NCI-H510A treated with DMSO at 0.1 percent for 48 hours (cell line): ENCODE results near the gene UBQLN1.
"Not testable (repeated sequence)": the region's sequence is repeated elsewhere in the genome, so short reads cannot be mapped to it uniquely, and the experiment has no call there.

Source experiments
- DNase-seq: peaks from one replicate; lab custom pipeline; 2025; lab: John Stamatoyannopoulos, UW

Gene UBQLN1

GRCh38 chr9:83707768-83708514 is at the start of gene UBQLN1:
Gene UBQLN1 (minus strand): TSS chr9:83707958. CDS start chr9:83707679, 279 bp downstream.
- peak; percentile 93 for DNase-seq

GRCh38 chr9:83754383-83754977 is 46.7 kb upstream of the UBQLN1 start:
- DNase-seq = no peak

DNA sequence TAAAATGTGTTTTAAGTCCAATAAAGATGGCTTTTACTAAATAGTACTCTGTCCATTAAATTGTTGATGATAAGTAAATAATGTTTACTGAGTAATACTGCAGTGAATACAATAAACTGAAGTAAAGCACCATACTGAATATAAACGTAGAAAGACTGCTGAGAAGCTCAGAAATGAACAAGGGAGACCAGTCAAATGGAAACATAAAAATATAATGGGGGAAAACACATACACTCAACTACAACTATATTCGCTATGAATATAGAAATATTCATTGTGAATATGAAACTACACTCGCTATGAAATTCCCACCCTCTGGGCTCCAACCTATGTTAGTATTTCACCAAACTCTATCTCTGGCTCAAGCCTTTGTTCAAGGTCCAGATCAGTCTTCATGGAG is 41.9 kb upstream of the UBQLN1 start:
- no peak for DNase-seq

GRCh38 chr9:83744206-83744605 is 36.4 kb upstream of the UBQLN1 start:
- no peak for DNase-seq

DNA sequence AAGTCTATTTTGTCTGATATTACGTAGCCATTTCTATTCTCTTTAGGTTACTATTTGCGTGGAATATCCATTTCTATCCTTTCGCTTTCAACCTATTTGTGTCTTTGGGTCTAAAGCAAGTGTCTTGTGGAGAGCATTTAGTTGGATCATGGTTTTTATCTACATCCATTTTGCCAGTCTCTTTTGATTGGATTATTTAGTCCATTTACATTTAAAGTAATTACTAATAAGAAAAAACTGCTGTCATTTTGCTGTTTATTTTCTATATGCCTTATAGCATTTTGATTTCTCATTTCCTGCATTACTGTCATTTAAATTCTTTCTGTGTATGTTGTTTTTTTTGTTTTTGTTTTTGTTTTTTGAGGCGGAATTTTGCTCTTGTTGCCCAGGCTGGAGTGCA is 26.0 kb upstream of the UBQLN1 start:
- DNase-seq = no peak

- not testable (repeated sequence) for DNase-seq
Observed at GRCh38 chr9:83728591-83729368, 21.0 kb upstream of the UBQLN1 start.

GRCh38 chr9:83724436-83724835 is 16.7 kb upstream of the UBQLN1 start:
- DNase-seq = no peak

- DNase-seq = no peak
Observed at GRCh38 chr9:83722726-83723495, 15.2 kb upstream of the UBQLN1 start.

DNA sequence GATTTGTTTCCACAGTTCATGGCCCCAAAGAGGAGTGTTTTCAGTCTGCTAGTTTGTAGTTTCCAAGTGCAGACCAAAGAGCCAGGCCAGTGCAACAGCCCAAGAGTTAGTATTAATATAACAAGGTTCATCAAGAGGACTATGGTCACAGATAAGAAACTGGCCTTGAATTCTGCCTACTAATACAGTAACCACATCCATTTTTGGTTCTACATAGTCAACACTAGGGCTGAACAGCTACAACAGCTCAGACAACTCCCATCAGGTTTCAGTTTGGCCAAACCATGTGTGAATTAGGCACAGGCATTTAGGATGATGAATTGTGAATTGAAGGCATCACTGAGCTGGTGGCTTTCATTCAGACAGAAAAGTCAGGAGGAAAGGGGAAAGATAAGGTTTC is 13.8 kb upstream of the UBQLN1 start:
- no peak for DNase-seq

- DNase-seq = no peak
Observed at GRCh38 chr9:83715794-83716193, 8.0 kb upstream of the UBQLN1 start.

DNA sequence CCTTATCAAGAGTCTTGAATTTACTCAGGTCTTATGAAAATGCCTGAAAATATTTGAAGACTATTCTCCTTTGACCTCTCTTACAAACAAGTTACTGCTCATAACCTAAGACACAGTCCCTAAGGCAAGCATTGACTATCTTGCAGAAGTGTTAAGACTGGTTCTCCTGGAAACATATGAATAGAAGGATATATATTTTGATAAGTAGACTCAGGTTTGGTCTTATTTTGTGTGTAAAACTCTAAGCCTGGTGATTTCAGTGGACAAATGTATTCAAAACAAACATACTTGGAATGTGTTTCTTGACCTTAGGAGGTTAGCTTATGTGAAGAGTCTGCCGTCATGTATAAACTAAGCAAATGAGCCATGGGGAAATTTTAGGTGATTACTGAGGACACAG is 7.5 kb upstream of the UBQLN1 start:
- no peak for DNase-seq

DNA sequence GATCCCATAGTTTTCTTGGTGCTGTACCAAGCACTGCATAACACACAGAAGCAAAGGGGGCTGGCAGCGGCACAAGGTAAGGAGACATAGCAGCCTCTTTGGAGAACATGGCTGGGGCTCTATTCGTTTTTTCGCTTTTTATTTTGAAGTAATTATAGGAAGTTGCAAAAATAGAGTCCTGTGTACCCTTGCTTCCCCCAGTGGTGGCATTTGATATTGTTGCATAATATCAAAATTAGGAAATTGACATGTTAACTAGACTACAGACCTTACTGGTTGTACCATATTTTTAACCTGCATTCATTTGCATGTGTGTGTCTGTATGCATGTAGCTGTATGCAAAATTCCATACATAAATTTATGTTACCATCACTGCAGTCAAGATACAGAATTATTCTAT is 6.6 kb upstream of the UBQLN1 start:
- no peak for DNase-seq

DNA sequence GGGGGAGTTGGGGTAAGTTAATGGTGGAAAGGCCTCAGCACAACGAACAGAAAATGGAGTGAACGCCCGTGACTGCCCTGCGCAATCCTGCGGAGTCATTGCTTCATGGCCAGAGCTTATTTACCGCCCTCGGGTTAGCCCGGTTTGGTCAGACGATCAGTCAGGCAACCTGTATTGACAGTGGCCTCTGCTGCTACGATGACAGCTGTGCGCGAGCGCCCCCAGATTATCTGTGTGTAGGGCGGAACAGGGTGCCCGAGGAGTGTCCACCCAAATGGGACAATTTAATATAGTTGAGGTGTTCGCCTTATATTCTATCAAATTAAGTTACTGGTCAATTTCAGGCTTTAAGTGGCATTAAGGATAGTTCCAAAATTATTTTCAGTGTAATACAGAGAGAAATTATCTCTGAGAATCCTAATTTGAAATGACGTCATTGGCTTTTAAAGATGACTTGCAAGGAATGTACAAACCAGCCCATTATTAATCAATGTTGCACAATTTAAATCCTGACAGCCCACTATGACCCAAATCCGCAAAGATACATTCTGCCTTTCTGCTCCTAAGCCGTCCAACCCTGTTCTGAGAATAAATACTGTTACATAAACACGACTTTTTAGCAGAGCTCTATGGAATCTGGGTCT is 879 bp upstream of the UBQLN1 start:
- DNase-seq = peak; percentile 67

GRCh38 chr9:83707518-83707767 is 315 bp downstream of the UBQLN1 start:
- DNase-seq = no peak

GRCh38 chr9:83706676-83707517 is 861 bp downstream of the UBQLN1 start:
- DNase-seq = peak; percentile 32

DNA sequence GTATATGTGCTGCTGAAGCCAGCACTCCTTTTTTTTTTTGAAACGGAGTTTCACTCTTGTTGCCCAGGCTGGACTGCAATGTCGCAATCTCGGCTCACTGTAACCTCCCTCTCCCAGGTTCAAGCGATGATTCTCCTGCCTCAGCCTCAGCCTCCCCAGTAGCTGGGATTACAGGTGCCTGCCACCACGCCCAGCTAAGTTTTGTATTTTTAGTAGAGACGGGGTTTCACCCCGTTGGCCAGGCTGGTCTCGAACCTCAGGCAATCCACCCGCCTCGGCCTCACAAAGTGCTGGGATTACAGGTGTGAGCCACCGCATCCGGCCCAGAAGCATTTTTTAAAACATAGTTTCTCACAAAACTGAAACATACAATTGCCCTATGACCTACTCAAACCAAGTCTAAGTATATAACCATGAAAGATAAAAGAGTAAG is 2.5 kb downstream of the UBQLN1 start:
- not testable (repeated sequence) for DNase-seq

DNA sequence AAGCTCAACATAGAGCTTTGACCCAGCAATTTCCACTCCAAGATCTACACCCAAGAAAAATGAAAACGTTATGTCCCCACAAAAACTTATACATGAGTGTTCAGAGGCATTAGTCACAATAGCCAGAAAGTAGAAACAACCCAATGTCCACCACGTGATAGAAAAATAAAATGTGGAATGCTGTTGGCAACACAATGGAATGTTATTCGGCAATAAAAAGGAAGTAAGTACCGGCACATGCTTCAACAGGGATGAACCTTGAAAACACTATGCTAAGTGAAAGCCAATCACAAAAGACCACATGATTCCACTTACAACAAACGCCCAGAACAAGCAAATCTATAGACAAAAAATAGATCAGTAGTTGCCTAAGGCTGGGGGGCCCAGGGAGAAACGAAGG is 6.0 kb downstream of the UBQLN1 start:
- DNase-seq = no peak

- no peak for DNase-seq
Observed at GRCh38 chr9:83701286-83701685, 6.5 kb downstream of the UBQLN1 start.

DNA sequence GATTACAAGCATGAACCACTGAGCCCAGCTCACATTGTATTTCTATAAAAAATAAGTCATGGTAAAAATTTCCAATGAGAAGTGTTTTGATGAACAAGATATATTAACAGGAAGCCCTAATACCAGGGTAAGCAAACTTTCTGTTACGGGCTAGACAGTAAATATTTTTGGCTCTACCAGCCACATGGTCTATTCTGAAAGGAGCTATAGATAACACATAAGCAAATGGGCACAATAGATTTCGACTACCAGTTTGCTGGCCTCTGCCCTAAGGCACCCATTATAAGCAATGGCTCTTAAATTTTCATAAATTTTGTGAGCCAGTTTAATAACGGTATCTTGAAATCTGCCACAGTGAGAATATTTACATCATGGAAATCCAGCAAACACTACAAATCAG is 8.1 kb downstream of the UBQLN1 start:
- no peak for DNase-seq

- no peak for DNase-seq
Observed at GRCh38 chr9:83698976-83699585, 8.7 kb downstream of the UBQLN1 start.

DNA sequence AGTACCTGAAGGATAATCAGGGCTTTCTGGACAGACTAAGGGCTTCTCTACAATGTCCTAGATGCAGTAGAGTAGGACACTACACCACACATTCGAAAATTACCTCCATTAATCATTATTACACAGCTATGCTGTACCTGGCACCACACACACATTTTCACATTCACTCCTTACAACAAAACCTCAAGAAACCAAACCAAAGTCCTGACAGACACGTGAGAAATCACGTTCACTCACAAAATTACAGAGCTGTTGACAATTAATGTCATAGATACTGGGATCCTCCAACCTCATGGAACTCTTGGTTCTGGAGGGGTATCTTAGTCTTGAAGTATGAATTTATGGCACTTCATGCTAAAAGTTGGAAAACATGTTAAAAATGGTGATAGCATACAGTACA is 16.3 kb downstream of the UBQLN1 start:
- no peak for DNase-seq
